GM12878 (cell line): ENCODE data around the gene CILP2. TPM values are rescaled to one million over a fixed set of nuclear protein-coding genes. Genes with fewer than 3 reads are reported as not detected.

Source experiments
- ATAC-seq: fragments of 200-7000 bp; cut with Tn5 transposase; 3 replicates; pipeline ENCODE4 v1.9.1; 2020; ENCODE audit warnings: mild to moderate bottlenecking, moderate library complexity
- BruUV-seq: library from RNA; stranded (reverse); fragments of 400-500 nt; replicated peaks from 2 replicates; lab custom pipeline; 2021; lab: Mats Ljungman, UMichigan
- CTCF ChIA-PET: fragments of 300-600 bp; sonication (Branson Sonifier 250); formaldehyde crosslinking; extraction: SDS; loops from one replicate; lab custom pipeline; 2021; ENCODE audit warnings: inconsistent platforms; lab: Yijun Ruan, JAX
- POLR2A ChIA-PET: fragments of 350-600 bp; formaldehyde crosslinking; extraction: SDS; loops from one replicate; lab custom pipeline; 2021; ENCODE audit warnings: inconsistent platforms; lab: Charles Lee
- RAD21 ChIA-PET: fragments of 300-600 bp; sonication (Branson Sonifier 250); formaldehyde crosslinking; loops from one replicate; lab custom pipeline; 2023; ENCODE audit warnings: antibody characterized with exemption; ENCODE audit not compliant: unreplicated experiment; lab: Charles Lee
- SMC1A ChIA-PET: fragments of 300-600 bp; sonication (Branson Sonifier 250); formaldehyde crosslinking; loops from one replicate; lab custom pipeline; 2023; ENCODE audit not compliant: unreplicated experiment, uncharacterized antibody; lab: Charles Lee
- DNase-seq: peaks from one replicate; pipeline ENCODE4 v3.0.0-alpha.2; 2011; ENCODE audit warnings: low read depth, low spot score
- FAIRE-seq: peaks from 3 replicates; lab custom pipeline; 2011; peaks lifted over from hg19 to GRCh38; lab: Jason Lieb, UNC
- H2AFZ ChIP-seq: 2 replicates; pipeline ENCODE4 v1.6.0; 2011; ENCODE audit warnings: low read depth, low read length, control low read depth; ENCODE audit not compliant: control insufficient read depth
- H3K27ac ChIP-seq: 2 replicates; pipeline ENCODE4 v1.5.1; 2011; ENCODE audit warnings: control low read depth; ENCODE audit not compliant: control insufficient read depth, insufficient read depth
- H3K27me3 ChIP-seq, 2 experiments: replicated peaks in 1 of 2; 2 replicates each; pipeline versions ENCODE4 v1.6.0 to v1.6.1; 2011; ENCODE audit warnings: low read length in 1 of 2; ENCODE audit not compliant: control insufficient read depth in 2 of 2, insufficient read depth in 2 of 2
- H3K36me3 ChIP-seq, 2 experiments: 2 replicates each; pipeline ENCODE4 v1.5.1; 2011; ENCODE audit warnings: low read length in 1 of 2; ENCODE audit not compliant: control insufficient read depth in 2 of 2, insufficient read depth in 2 of 2
- H3K4me1 ChIP-seq: 2 replicates; pipeline ENCODE4 v1.6.1; 2011; ENCODE audit warnings: mild to moderate bottlenecking, low read length, moderate library complexity, mixed read lengths; ENCODE audit not compliant: control insufficient read depth, insufficient read depth
- H3K4me2 ChIP-seq: 2 replicates; pipeline ENCODE4 v1.6.0; 2011; ENCODE audit warnings: control low read depth; ENCODE audit not compliant: control insufficient read depth, insufficient read depth
- H3K4me3 ChIP-seq: fragments of 200-600 bp; sonication (generic); 2 replicates; pipeline ENCODE4 v1.5.1; 2016
- H3K79me2 ChIP-seq: 2 replicates; pipeline ENCODE4 v1.6.0; 2011; ENCODE audit warnings: low read length; ENCODE audit not compliant: control insufficient read depth, insufficient read depth
- H3K9ac ChIP-seq: 2 replicates; pipeline ENCODE4 v1.8.0; 2011; ENCODE audit warnings: low read length, control low read depth, mixed read lengths; ENCODE audit not compliant: control insufficient read depth, insufficient read depth
- H3K9me3 ChIP-seq: replicated peaks from 3 replicates; pipeline ENCODE4 v1.5.1; 2011; ENCODE audit warnings: mild to moderate bottlenecking, low read length; ENCODE audit not compliant: control insufficient read depth, insufficient read depth
- H4K20me1 ChIP-seq: 2 replicates; pipeline ENCODE4 v1.6.0; 2011; ENCODE audit not compliant: control insufficient read depth, insufficient read depth
- BHLHE40 ChIP-seq, 2 experiments: fragments of 450-650 bp in 1 of 2; IDR thresholded peaks; 2 replicates each; pipeline ENCODE4 v1.6.1; 2011 to 2017; ENCODE audit warnings: low read depth in 2 of 2, borderline replicate concordance in 1 of 2, improper control_type of control experiment in 1 of 2, low read length in 1 of 2, mild to moderate bottlenecking in 1 of 2
- CREM ChIP-seq: IDR thresholded peaks from 2 replicates; pipeline ENCODE4 v1.6.1; 2014; ENCODE audit warnings: antibody characterized with exemption, low read depth
- FOS ChIP-seq: IDR thresholded peaks from 3 replicates; pipeline ENCODE4 v1.6.1; 2011; ENCODE audit warnings: borderline replicate concordance; ENCODE audit not compliant: insufficient read length; ENCODE audit errors: extremely low read depth
- HDAC2 ChIP-seq: fragments of 200-600 bp; sonication (generic); IDR thresholded peaks from 2 replicates; pipeline ENCODE4 v1.6.1; 2017
- NFIC ChIP-seq: IDR thresholded peaks from 2 replicates; pipeline ENCODE4 v1.6.1; 2012; ENCODE audit warnings: low read depth, mild to moderate bottlenecking, inconsistent platforms, low read length, moderate library complexity
- NR2C2 ChIP-seq: IDR thresholded peaks from 2 replicates; pipeline ENCODE4 v1.6.1; 2011; ENCODE audit warnings: borderline replicate concordance, low read depth; ENCODE audit not compliant: control insufficient read depth, insufficient read length
- RBBP5 ChIP-seq: fragments of 200-600 bp; sonication (generic); conservative IDR thresholded peaks from 2 replicates; pipeline ENCODE4 v1.6.1; 2016
- RUNX3 ChIP-seq: IDR thresholded peaks from 2 replicates; pipeline ENCODE4 v1.6.1; 2012; ENCODE audit warnings: low read length, inconsistent platforms
- STAT1 ChIP-seq: fragments of 450-650 bp; conservative IDR thresholded peaks from 2 replicates; pipeline ENCODE4 v1.6.1; 2014; ENCODE audit warnings: antibody characterized with exemption, mild to moderate bottlenecking
- SUPT20H ChIP-seq: IDR thresholded peaks from 2 replicates; pipeline ENCODE4 v1.6.1; 2011; ENCODE audit warnings: low read depth, mild to moderate bottlenecking, low read length, moderate library complexity, borderline replicate concordance; ENCODE audit not compliant: control insufficient read depth
- SUZ12 ChIP-seq: fragments of 200-600 bp; sonication (generic); IDR thresholded peaks from one replicate; pipeline ENCODE4 v1.6.1; 2018; ENCODE audit warnings: antibody characterized with exemption, mild to moderate bottlenecking; ENCODE audit not compliant: unreplicated experiment
- TBL1XR1 ChIP-seq: IDR thresholded peaks from 2 replicates; pipeline ENCODE4 v1.6.1; 2012; ENCODE audit warnings: low read depth, low read length, improper control_type of control experiment
- WGBS: methylation state at CpG from one replicate; pipeline ENCODE4 v1.1.6; 2016; ENCODE audit warnings: low lambda C conversion rate; ENCODE audit not compliant: insufficient replicate concordance, insufficient coverage; ENCODE audit errors: missing lambda C conversion rate; 5-methylcytosine and 5-hydroxymethylcytosine counted together
- in situ Hi-C: fragments of 300-500 bp; cut with MboI; formaldehyde crosslinking; loops from 9 replicates; pipeline ENCODE4 v1.14.3; 2018; ENCODE audit warnings: mixed read lengths
- intact Hi-C: fragments of 100-400 bp; cut with micrococcal nuclease; formaldehyde crosslinking; loops from one replicate; pipeline ENCODE4 v1.14.2; 2022; ENCODE audit not compliant: unreplicated experiment
- polyA plus RNA-seq, 11 experiments: library from polyadenylated mRNA; depleted of rRNA in 4 of 11; unstranded in 6 of 11; stranded (reverse) in 5 of 11; fragments of >200 nt; fragmentation: Nextera tagmentation in 4 of 11; fragmentation: Illumina TruSeq in 1 of 11; extraction: Ambion mirVana in 4 of 11; extraction: Trizol in 1 of 11; gene quantifications; 1 replicate in 1 of 11; 2 replicates in 10 of 11; pipeline versions ENCODE4 v1.2.1 to v1.2.3, GENCODE V29; 2011 to 2016; ENCODE audit warnings: inconsistent platforms in 2 of 11, missing spikeins in 2 of 11, low read depth in 1 of 11
- total RNA-seq, 4 experiments: library from RNA; depleted of rRNA in 3 of 4; stranded (reverse); fragments of >200 nt in 3 of 4; fragmentation: Illumina TruSeq in 1 of 4; extraction: Trizol in 1 of 4; gene quantifications; 2 replicates each; pipeline versions ENCODE4 v1.2.1 to v1.2.3, GENCODE V29; 2013 to 2021
- TF ChIP-seq, protein P1 (sequence below): fragments of 450-650 bp; formaldehyde crosslinking; IDR thresholded peaks from 2 replicates; pipeline ENCODE4 v1.4.0; 2020; ENCODE audit warnings: mild to moderate bottlenecking, moderate library complexity
- TF ChIP-seq, protein P2 (sequence below): fragments of 450-650 bp; IDR thresholded peaks from 2 replicates; pipeline ENCODE4 v1.6.1; 2017; ENCODE audit warnings: borderline replicate concordance
- TF ChIP-seq, protein P3 (sequence below): fragments of 450-650 bp; IDR thresholded peaks from 2 replicates; pipeline ENCODE4 v1.6.1; 2016; ENCODE audit warnings: mild to moderate bottlenecking
- TF ChIP-seq, protein P4 (sequence below): IDR thresholded peaks from 2 replicates; pipeline ENCODE4 v1.6.1; 2011; ENCODE audit warnings: low read depth, low read length, improper control_type of control experiment, borderline replicate concordance

Gene CILP2
- total and polyA plus RNA-seq, 10 of the 15 experiments (the other 5 are each of a cell fraction or from before 2014, with no cell fraction given), result 0.05 to 0.08 (median 0.06) TPM; not detected in 6

DNA sequence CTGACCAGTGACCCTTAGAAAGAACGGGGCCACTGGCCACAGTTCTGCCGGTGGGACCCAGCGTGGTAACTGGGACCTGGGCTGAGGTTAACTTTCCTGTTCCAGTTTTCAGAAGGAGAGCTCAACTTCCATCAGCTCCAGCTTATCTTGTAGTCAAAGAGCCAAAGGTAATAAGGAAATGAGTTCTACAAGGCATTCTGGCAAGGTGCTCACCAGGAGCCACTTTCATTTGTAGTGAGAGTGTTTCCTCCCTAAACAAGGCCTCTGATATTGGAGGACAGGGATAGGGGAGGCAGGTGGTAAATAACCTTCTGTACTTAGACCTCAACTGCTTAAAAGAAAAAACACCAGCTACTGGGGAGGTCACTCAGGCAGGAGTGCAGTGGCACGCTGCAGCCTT, 42.4 kb downstream of the CILP2 start (continued):
- TF ChIP-seq, protein P1, sequence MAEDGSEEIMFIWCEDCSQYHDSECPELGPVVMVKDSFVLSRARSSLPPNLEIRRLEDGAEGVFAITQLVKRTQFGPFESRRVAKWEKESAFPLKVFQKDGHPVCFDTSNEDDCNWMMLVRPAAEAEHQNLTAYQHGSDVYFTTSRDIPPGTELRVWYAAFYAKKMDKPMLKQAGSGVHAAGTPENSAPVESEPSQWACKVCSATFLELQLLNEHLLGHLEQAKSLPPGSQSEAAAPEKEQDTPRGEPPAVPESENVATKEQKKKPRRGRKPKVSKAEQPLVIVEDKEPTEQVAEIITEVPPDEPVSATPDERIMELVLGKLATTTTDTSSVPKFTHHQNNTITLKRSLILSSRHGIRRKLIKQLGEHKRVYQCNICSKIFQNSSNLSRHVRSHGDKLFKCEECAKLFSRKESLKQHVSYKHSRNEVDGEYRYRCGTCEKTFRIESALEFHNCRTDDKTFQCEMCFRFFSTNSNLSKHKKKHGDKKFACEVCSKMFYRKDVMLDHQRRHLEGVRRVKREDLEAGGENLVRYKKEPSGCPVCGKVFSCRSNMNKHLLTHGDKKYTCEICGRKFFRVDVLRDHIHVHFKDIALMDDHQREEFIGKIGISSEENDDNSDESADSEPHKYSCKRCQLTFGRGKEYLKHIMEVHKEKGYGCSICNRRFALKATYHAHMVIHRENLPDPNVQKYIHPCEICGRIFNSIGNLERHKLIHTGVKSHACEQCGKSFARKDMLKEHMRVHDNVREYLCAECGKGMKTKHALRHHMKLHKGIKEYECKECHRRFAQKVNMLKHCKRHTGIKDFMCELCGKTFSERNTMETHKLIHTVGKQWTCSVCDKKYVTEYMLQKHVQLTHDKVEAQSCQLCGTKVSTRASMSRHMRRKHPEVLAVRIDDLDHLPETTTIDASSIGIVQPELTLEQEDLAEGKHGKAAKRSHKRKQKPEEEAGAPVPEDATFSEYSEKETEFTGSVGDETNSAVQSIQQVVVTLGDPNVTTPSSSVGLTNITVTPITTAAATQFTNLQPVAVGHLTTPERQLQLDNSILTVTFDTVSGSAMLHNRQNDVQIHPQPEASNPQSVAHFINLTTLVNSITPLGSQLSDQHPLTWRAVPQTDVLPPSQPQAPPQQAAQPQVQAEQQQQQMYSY (CRISPR knock-in tag), result no peak

DNA sequence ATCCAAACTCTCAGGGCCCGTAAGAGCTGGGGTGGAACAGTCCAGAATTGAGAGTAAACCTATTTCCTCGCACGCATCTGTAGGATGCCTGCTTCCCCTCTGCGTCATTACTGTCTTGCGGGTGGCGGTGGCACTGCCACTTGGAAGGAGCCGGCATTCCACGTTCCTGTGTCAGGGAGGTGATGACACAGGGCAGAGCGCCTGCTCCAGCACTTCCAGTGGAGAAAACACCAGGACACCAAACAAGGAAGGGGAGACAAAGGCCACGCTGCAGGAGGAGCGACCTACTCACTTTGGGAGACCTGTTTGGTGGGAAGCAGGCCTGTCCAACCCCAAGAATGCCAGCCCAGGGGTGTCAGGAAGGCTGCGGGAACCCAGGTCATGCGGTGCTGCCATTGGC, 43.3 kb downstream of the CILP2 start:
- ChIA-PET POLR2A (no interaction called here), CTCF (no interaction called here), RAD21 (no interaction called here), SMC1A (no interaction called here)
- Histone ChIP-seq H3K4me3 (no peak overlapping the region), H3K27ac (no peak overlapping the region), H3K79me2 (no peaks in the 10 kb centered on the region), H3K4me2 (no peak overlapping the region), H3K4me1 (no peaks in the 10 kb centered on the region), H3K9me3 (no peaks in the 10 kb centered on the region), H2AFZ (no peak overlapping the region), H3K36me3 (no peaks in the 10 kb centered on the region; a peak in 1 of 4 replicates), H4K20me1 (no peaks in the 10 kb centered on the region), H3K27me3 (no peaks in the 10 kb centered on the region), H3K9ac (no peak overlapping the region)
- TF ChIP-seq RUNX3 (no peak), NR2C2 (no peak), BHLHE40 (IDR thresholded peaks at IDR 0.05; ENCODE audit: borderline replicate concordance in 1 of 2, low read depth in 2 of 2, low read length in 1 of 2) (no peak), FOS (no peak), TBL1XR1 (no peak), SUPT20H (no peak), SUZ12 (no peak), CREM (no peak), HDAC2 (no peak), NFIC (no peak), RBBP5 (no peak), STAT1 (no peak)
- TF ChIP-seq, protein P2, sequence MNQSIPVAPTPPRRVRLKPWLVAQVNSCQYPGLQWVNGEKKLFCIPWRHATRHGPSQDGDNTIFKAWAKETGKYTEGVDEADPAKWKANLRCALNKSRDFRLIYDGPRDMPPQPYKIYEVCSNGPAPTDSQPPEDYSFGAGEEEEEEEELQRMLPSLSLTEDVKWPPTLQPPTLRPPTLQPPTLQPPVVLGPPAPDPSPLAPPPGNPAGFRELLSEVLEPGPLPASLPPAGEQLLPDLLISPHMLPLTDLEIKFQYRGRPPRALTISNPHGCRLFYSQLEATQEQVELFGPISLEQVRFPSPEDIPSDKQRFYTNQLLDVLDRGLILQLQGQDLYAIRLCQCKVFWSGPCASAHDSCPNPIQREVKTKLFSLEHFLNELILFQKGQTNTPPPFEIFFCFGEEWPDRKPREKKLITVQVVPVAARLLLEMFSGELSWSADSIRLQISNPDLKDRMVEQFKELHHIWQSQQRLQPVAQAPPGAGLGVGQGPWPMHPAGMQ, result no peak
- TF ChIP-seq, protein P3, sequence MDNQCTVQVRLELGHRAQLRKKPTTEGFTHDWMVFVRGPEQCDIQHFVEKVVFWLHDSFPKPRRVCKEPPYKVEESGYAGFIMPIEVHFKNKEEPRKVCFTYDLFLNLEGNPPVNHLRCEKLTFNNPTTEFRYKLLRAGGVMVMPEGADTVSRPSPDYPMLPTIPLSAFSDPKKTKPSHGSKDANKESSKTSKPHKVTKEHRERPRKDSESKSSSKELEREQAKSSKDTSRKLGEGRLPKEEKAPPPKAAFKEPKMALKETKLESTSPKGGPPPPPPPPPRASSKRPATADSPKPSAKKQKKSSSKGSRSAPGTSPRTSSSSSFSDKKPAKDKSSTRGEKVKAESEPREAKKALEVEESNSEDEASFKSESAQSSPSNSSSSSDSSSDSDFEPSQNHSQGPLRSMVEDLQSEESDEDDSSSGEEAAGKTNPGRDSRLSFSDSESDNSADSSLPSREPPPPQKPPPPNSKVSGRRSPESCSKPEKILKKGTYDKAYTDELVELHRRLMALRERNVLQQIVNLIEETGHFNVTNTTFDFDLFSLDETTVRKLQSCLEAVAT, result no peak
- TF ChIP-seq, protein P4, sequence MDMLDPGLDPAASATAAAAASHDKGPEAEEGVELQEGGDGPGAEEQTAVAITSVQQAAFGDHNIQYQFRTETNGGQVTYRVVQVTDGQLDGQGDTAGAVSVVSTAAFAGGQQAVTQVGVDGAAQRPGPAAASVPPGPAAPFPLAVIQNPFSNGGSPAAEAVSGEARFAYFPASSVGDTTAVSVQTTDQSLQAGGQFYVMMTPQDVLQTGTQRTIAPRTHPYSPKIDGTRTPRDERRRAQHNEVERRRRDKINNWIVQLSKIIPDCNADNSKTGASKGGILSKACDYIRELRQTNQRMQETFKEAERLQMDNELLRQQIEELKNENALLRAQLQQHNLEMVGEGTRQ, result no peak
- in situ Hi-C loops, result no loop called here
- intact Hi-C loops, result no loop called here
- ATAC-seq (no peak), DNase-seq (no peak), FAIRE-seq (no peak)
- no TSS peak for BruUV-seq
- 97% methylated on average over 13 of the region's 13 CpGs for WGBS
